Colonic mucosa (tissue), 4 donors: ENCODE results near the gene KLF7. TPM values are rescaled to one million over a fixed set of nuclear protein-coding genes. Genes with fewer than 3 reads are reported as not detected.

Source experiments
- DNase-seq: peaks from one replicate; pipeline ENCODE4 v3.0.0-alpha.2; 2020
- H3K27ac ChIP-seq: fragments of 200-600 bp; one replicate; pipeline ENCODE4 v1.8.0; 2021
- H3K27me3 ChIP-seq: fragments of 200-600 bp; one replicate; pipeline ENCODE4 v1.8.0; 2021
- H3K36me3 ChIP-seq: fragments of 200-600 bp; one replicate; pipeline ENCODE4 v1.8.0; 2021
- H3K4me1 ChIP-seq: fragments of 200-600 bp; one replicate; pipeline ENCODE4 v1.8.0; 2021; ENCODE audit warnings: mild to moderate bottlenecking
- H3K4me3 ChIP-seq: fragments of 200-600 bp; one replicate; pipeline ENCODE4 v1.8.0; 2021
- H3K9ac ChIP-seq, 2 donors: one replicate each; pipeline ENCODE4 v1.7.0; 2013; ENCODE audit warnings: control low read depth in 2 of 2, low read depth in 2 of 2, low read length in 2 of 2
- H3K9me3 ChIP-seq: fragments of 200-600 bp; one replicate; pipeline ENCODE4 v1.8.0; 2021
- intact Hi-C: fragments of 100-400 bp; cut with DNase I; formaldehyde crosslinking; loops from one replicate; pipeline ENCODE4 v1.14.1; 2022
- total RNA-seq, 2 donors: library from RNA; stranded (reverse); fragmentation: NEBNext Ultra II Directional in 1 of 2; extraction: Animal tissue kit (Norgen Biotek cat#: 25700) in 1 of 2; gene quantifications; one replicate each; pipeline ENCODE4 v1.2.1, GENCODE V29; 2021
- TF ChIP-seq, protein P1 (sequence below): fragments of 200-600 bp; IDR thresholded peaks from one replicate; pipeline ENCODE4 v1.8.0; 2022; ENCODE audit warnings: antibody characterized with exemption, mild to moderate bottlenecking
- donor health status: healthy.
- donor health status: DM: no; HTN: no; CAD: no.
- donor health status: DM: no; HTN: no; CAD: no.

The KLF7 gene
- total RNA-seq, 2 donors from 2014 or later: 4.7 to 12.9 TPM

GRCh38 chr2:207205173-207205957, 39.6 kb upstream of the KLF7 start:
- Histone ChIP-seq H3K4me3 (no peak overlapping the region), H3K27ac (no peak overlapping the region), H3K9me3 (no peaks in the 10 kb centered on the region), H3K4me1 (no peaks in the 10 kb centered on the region), H3K36me3 (no peaks in the 10 kb centered on the region), H3K9ac (no peak overlapping the region), H3K27me3 (no peaks in the 10 kb centered on the region)
- TF ChIP-seq, protein P1, sequence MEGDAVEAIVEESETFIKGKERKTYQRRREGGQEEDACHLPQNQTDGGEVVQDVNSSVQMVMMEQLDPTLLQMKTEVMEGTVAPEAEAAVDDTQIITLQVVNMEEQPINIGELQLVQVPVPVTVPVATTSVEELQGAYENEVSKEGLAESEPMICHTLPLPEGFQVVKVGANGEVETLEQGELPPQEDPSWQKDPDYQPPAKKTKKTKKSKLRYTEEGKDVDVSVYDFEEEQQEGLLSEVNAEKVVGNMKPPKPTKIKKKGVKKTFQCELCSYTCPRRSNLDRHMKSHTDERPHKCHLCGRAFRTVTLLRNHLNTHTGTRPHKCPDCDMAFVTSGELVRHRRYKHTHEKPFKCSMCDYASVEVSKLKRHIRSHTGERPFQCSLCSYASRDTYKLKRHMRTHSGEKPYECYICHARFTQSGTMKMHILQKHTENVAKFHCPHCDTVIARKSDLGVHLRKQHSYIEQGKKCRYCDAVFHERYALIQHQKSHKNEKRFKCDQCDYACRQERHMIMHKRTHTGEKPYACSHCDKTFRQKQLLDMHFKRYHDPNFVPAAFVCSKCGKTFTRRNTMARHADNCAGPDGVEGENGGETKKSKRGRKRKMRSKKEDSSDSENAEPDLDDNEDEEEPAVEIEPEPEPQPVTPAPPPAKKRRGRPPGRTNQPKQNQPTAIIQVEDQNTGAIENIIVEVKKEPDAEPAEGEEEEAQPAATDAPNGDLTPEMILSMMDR: no peak
- intact Hi-C loops: no loop called here
- no peak for DNase-seq

GRCh38 chr2:207203056-207203455, 37.3 kb upstream of the KLF7 start:
- Histone ChIP-seq H3K36me3 (no peaks in the 10 kb centered on the region), H3K27ac (no peak overlapping the region), H3K9me3 (no peaks in the 10 kb centered on the region), H3K4me1 (no peaks in the 10 kb centered on the region), H3K4me3 (no peak overlapping the region), H3K9ac (no peak overlapping the region), H3K27me3 (no peaks in the 10 kb centered on the region)
- DNase-seq: no peak
- TF ChIP-seq, protein P1: no peak
- intact Hi-C loops: no loop called here

DNA sequence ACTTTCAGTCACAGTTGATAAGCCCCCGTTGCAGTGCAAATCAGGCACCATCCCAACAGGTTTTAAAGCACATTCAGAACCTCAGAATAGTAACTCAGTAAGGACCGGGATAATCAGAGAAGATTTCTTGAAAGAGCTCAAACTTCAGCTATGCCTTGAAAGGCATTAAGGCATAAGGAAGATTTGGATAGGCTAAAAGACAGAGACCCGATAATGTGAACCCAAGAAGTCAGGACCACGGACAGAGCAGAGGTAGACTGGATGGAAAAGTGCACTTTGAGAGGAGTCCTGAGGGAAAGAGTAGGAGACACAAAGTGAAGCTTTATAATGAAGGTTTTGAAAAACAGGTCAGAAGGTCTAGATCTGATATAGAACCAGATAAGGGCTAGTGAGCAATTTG, 36.9 kb upstream of the KLF7 start:
- intact Hi-C loops: no loop called here
- Histone ChIP-seq H3K27me3 (no peaks in the 10 kb centered on the region), H3K36me3 (no peaks in the 10 kb centered on the region), H3K4me1 (no peaks in the 10 kb centered on the region), H3K9me3 (no peaks in the 10 kb centered on the region), H3K9ac (no peak overlapping the region), H3K4me3 (no peak overlapping the region), H3K27ac (no peak overlapping the region)
- DNase-seq: no peak
- TF ChIP-seq, protein P1: no peak

GRCh38 chr2:207201416-207201815, 35.7 kb upstream of the KLF7 start:
- no peak overlapping the region for H3K4me3 ChIP-seq
- no peak overlapping the region for H3K27ac ChIP-seq
- no peak overlapping the region for H3K9ac ChIP-seq
- no peak for DNase-seq
- TF ChIP-seq, protein P1: no peak
- H3K27me3 ChIP-seq: no peaks in the 10 kb centered on the region
- H3K4me1 ChIP-seq: no peaks in the 10 kb centered on the region
- H3K36me3 ChIP-seq: no peaks in the 10 kb centered on the region
- no peaks in the 10 kb centered on the region for H3K9me3 ChIP-seq
- intact Hi-C loops: no loop called here

DNA sequence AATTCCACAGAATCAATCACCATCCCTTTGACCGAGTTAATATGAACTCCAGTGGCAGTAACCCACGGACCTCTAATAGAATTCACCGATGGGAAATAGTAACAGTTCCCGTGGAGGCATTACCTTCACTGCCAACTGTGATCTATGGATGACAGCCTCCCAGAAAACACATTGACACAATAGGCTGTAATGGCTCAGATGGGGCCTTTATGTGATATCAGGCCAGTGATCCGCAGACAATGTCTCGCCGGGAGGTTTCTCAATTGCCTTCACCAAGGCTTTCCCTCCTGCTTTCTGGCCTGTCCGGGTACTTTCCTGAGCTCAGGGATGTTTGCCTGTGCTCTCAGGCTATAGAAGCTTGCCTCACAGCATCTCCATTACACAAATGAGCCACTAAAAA, 34.4 kb upstream of the KLF7 start:
- no peaks in the 10 kb centered on the region for H3K4me1 ChIP-seq
- H3K9ac ChIP-seq: no peak overlapping the region
- H3K27ac ChIP-seq: no peak overlapping the region
- H3K36me3 ChIP-seq: no peaks in the 10 kb centered on the region
- intact Hi-C loops: no loop called here
- TF ChIP-seq, protein P1: no peak
- DNase-seq: no peak
- H3K27me3 ChIP-seq: no peaks in the 10 kb centered on the region
- H3K9me3 ChIP-seq: no peaks in the 10 kb centered on the region
- H3K4me3 ChIP-seq: no peak overlapping the region
